K562 (cell line): ENCODE measurements around the gene GP1BB. TPM values are rescaled to one million over a fixed set of nuclear protein-coding genes. Genes with fewer than 3 reads are reported as not detected.
A peak's percentile ranks its signal among the peaks of the same experiment; 100 is the strongest.

Experiments
- HCFC1 ChIP-seq: IDR thresholded peaks from 2 replicates; pipeline ENCODE4 v1.6.1; 2012; ENCODE audit warnings: low read depth, low read length, improper control_type of control experiment
- KDM2B ChIP-seq: fragments of 250-450 bp; sonication (Bioruptor Pico); IDR thresholded peaks from 2 replicates; pipeline ENCODE4 v1.8.0; 2021; ENCODE audit warnings: mild to moderate bottlenecking, moderate library complexity
- NONO ChIP-seq, 2 experiments: fragments of 200-400 bp in 1 of 2; fragments of 450-650 bp in 1 of 2; formaldehyde crosslinking in 1 of 2; IDR thresholded peaks; 2 replicates each; pipeline ENCODE4 v1.6.1; 2017; ENCODE audit warnings: low read depth in 2 of 2, mild to moderate bottlenecking in 2 of 2, moderate library complexity in 2 of 2, low read length in 1 of 2
- NR2C2 ChIP-seq, 2 experiments: fragments of 200-800 bp in 1 of 2; sonication (Bioruptor generic) in 1 of 2; sonication (generic) in 1 of 2; formaldehyde crosslinking in 1 of 2; IDR thresholded peaks; 2 replicates each; pipeline versions ENCODE4 v1.6.1 to v1.8.0; 2016 to 2022; ENCODE audit warnings: mild to moderate bottlenecking in 1 of 2, missing compliant biosample characterization in 1 of 2, missing genetic modification characterization in 1 of 2, missing genetic modification reagents in 1 of 2
- RAD51 ChIP-seq: fragments of 450-650 bp; IDR thresholded peaks from 2 replicates; pipeline ENCODE4 v1.7.1; 2016; ENCODE audit warnings: low read depth, mild to moderate bottlenecking, borderline replicate concordance
- RBFOX2 ChIP-seq: fragments of 200-400 bp; formaldehyde crosslinking; IDR thresholded peaks from 2 replicates; pipeline ENCODE4 v1.6.1; 2017; ENCODE audit warnings: low read depth, mild to moderate bottlenecking, low read length, moderate library complexity
- RFX5 ChIP-seq: IDR thresholded peaks from 2 replicates; pipeline ENCODE4 v1.6.1; 2011; ENCODE audit warnings: low read depth, mild to moderate bottlenecking, improper control_type of control experiment, low read length
- RHOXF2B ChIP-seq: fragments of 250-450 bp; sonication (Bioruptor Pico); conservative IDR thresholded peaks from 2 replicates; pipeline ENCODE4 v1.5.1; 2021
- SAP30 ChIP-seq: fragments of 200-600 bp; sonication (generic); IDR thresholded peaks from 2 replicates; pipeline ENCODE4 v1.6.1; 2012; ENCODE audit warnings: borderline replicate concordance, low read depth, mild to moderate bottlenecking, moderate library complexity, low read length, control low read depth, inconsistent platforms; ENCODE audit not compliant: insufficient read depth, poor library complexity, severe bottlenecking
- SP2 ChIP-seq: IDR thresholded peaks from 2 replicates; pipeline ENCODE4 v1.6.1; 2011; ENCODE audit warnings: mild to moderate bottlenecking, low read depth, low read length, moderate library complexity; ENCODE audit not compliant: poor library complexity, severe bottlenecking; ENCODE audit errors: extremely low read depth
- SRSF3 ChIP-seq: fragments of 200-400 bp; formaldehyde crosslinking; IDR thresholded peaks from 2 replicates; pipeline ENCODE4 v1.6.1; 2016; ENCODE audit warnings: mild to moderate bottlenecking, low read length, moderate library complexity; ENCODE audit not compliant: insufficient read depth
- STAT6 ChIP-seq: sonication (generic); formaldehyde crosslinking; IDR thresholded peaks from 2 replicates; pipeline ENCODE4 v1.8.1; 2023; ENCODE audit warnings: mild to moderate bottlenecking, missing genetic modification reagents
- THAP12 ChIP-seq: fragments of 250-450 bp; sonication (Bioruptor Pico); IDR thresholded peaks from 2 replicates; pipeline ENCODE4 v1.9.0; 2021; ENCODE audit warnings: mild to moderate bottlenecking, inconsistent platforms
- polyA plus RNA-seq, 8 experiments: library from polyadenylated mRNA; depleted of rRNA in 4 of 8; stranded (reverse) in 5 of 8; unstranded in 3 of 8; fragments of >200 nt; fragmentation: Nextera tagmentation in 2 of 8; fragmentation: Illumina TruSeq in 1 of 8; extraction: Ambion mirVana in 2 of 8; extraction: Trizol in 1 of 8; gene quantifications; 2 replicates each; pipeline versions ENCODE4 v1.2.1 to v1.2.3, GENCODE V29; 2011 to 2014; ENCODE audit warnings: inconsistent platforms in 1 of 8, missing spikeins in 1 of 8
- total RNA-seq, 7 experiments: library from RNA; depleted of rRNA in 6 of 7; stranded (reverse); fragments of >200 nt in 6 of 7; fragmentation: Illumina TruSeq in 2 of 7; extraction: Trizol in 2 of 7; gene quantifications; 2 replicates each; pipeline versions ENCODE4 v1.2.1 to v1.2.3, GENCODE V29; 2011 to 2021; ENCODE audit warnings: low replicate concordance in 1 of 7
- TF ChIP-seq, protein P1 (sequence below): sonication (generic); formaldehyde crosslinking; IDR thresholded peaks from 2 replicates; pipeline ENCODE4 v1.9.0; 2022; ENCODE audit warnings: mild to moderate bottlenecking, missing genetic modification reagents

Gene GP1BB
- total and polyA plus RNA-seq, 9 of the 15 experiments (the other 6 are each of a cell fraction or from before 2014, with no cell fraction given) = 0.69 to 162 (median 2.8) TPM

DNA sequence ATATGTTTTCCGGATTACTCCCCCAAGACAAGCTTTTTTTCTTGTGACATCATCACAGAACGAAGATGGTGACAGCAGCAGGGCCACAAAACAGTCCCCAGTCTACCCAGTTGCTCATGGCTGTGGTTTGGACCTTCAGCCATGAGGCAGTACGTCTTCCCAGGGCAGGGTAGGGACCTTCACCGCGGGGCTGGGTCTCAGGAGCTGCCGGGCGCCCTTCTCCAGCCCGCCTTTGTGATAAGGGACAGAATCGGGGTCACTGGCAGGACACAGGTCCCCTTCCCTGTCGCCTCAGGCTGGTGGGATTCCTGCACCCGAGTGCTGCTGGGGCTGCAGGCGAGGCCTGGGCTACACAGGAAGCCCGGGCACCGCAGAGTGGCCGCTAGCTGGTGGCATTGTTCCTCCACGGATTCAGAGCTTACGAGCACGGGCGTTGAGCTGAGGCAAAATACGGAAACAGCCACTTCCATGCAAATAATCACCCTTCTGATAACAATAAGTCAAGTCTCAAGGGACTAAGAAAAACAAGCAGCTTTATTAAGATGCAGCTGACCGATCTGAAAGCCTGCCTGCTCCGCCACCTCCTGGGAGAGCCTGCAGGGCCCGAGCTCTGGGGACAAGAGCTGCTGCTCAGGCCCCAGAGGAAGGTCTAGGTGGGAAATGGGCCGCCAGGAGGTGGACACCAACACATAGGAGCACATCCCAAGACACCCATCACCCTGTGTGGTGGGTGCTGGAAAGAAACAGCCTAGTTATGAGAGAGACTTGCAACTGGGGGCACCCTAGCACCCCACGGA is 49.5 kb downstream of the GP1BB start (continued):
- TF ChIP-seq, protein P1, sequence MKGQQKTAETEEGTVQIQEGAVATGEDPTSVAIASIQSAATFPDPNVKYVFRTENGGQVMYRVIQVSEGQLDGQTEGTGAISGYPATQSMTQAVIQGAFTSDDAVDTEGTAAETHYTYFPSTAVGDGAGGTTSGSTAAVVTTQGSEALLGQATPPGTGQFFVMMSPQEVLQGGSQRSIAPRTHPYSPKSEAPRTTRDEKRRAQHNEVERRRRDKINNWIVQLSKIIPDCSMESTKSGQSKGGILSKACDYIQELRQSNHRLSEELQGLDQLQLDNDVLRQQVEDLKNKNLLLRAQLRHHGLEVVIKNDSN (CRISPR knock-in tag) = no peak
- TF ChIP-seq STAT6 (peak; percentile 30; the same call in 1 of the 2 replicates), RFX5 (no peak), SP2 (peak; percentile 4), RBFOX2 (peak; percentile 61; the same call in 1 of the 2 replicates), KDM2B (CRISPR knock-in tag) (no peak), HCFC1 (no peak), RAD51 (no peak), THAP12 (CRISPR knock-in tag) (peak; percentile 86), NR2C2 (CRISPR knock-in tag; IDR thresholded peaks at IDR 0.05) (no peak), NR2C2 (tag; IDR thresholded peaks at IDR 0.05) (peak; percentile 49; the same call in 1 of the 2 replicates), SRSF3 (0 out of 2 replicates have a peak, but pooled peaks have one; percentile 34), SAP30 (no peak), NONO (IDR thresholded peaks at IDR 0.05; ENCODE audit: low read depth in 2 of 2, low read length in 1 of 2) (no peak), RHOXF2B (CRISPR knock-in tag) (no peak)
